Measurements from ENCODE around the gene PGP. TPM values are rescaled to one million over a fixed set of nuclear protein-coding genes. Genes with fewer than 3 reads are reported as not detected.
A peak's percentile ranks its signal among the peaks of the same experiment; 100 is the strongest.

Gene PGP
- total RNA-seq, 1 experiment from 2014 or later = 38.3 TPM

GRCh38 chr16:2244301-2244700 is 29.7 kb upstream of the PGP start:
- H3K27me3 Mint-ChIP-seq (ENCODE audit: low read depth) = no peaks in the 10 kb centered on the region
- H2AFZ ChIP-seq (ENCODE audit: low read length) = no peak overlapping the region
- no peak overlapping the region for H2BK120ac ChIP-seq (ENCODE audit: low read depth, low read length, poor library complexity, severe bottlenecking)
- no peak overlapping the region for H2BK15ac ChIP-seq (ENCODE audit: low read depth, low read length)
- H3K4ac ChIP-seq (ENCODE audit: low read depth, low read length) = no peak overlapping the region
- H4K5ac ChIP-seq (ENCODE audit: insufficient read length, low read depth, low read length) = no peak overlapping the region
- H2BK5ac ChIP-seq (ENCODE audit: insufficient read length, low read length) = no peak overlapping the region
- no peak overlapping the region for H3K4me3 Mint-ChIP-seq
- H3K9ac ChIP-seq (ENCODE audit: extremely low read depth, insufficient read length, low read length) = no peak overlapping the region
- H4K8ac ChIP-seq (replicated peaks; ENCODE audit: insufficient read length, low read depth, low read length) = no peak overlapping the region
- H3K4me2 ChIP-seq (ENCODE audit: insufficient read depth, insufficient read length, low read length) = no peak overlapping the region
- H3K9me3 ChIP-seq (ENCODE audit: control insufficient read depth, low read depth, low read length) = no peaks in the 10 kb centered on the region
- no peak overlapping the region for H3K27ac ChIP-seq (ENCODE audit: insufficient read length, low read depth, low read length)
- no peaks in the 10 kb centered on the region for H3K79me2 ChIP-seq (ENCODE audit: insufficient read depth, low read length)
- H3K18ac ChIP-seq (ENCODE audit: insufficient read length, low read depth, low read length) = no peak overlapping the region
- peak; percentile 50; the same call in 2 of the 3 replicates for TF ChIP-seq CTCF (conservative IDR thresholded peaks at IDR 0.05)
- H3K4me1 Mint-ChIP-seq = no peaks in the 10 kb centered on the region
- H3T11ph ChIP-seq (ENCODE audit: low read length) = no peak overlapping the region
- peak; percentile 60 for DNase-seq
- no peak overlapping the region for H3K56ac ChIP-seq (ENCODE audit: insufficient read length, low read depth, low read length)
- H3K14ac ChIP-seq (ENCODE audit: insufficient read depth, low read length) = no peak overlapping the region
- no peaks in the 10 kb centered on the region for H3K79me1 ChIP-seq (ENCODE audit: insufficient read depth, low read depth, low read length, poor library complexity, severe bottlenecking)
- no peak overlapping the region for H2BK20ac ChIP-seq (ENCODE audit: low read depth, low read length, poor library complexity, severe bottlenecking)
- no peak overlapping the region for H2AK5ac ChIP-seq (ENCODE audit: insufficient read length, low read length)
- no peaks in the 10 kb centered on the region; a peak in 1 of 5 replicates for H3K9me3 Mint-ChIP-seq
- peaks cover 18 to 74% (median 52%) of the 10 kb centered on the region in 3 experiments; a peak in 6 of 7 replicates for H3K36me3 Mint-ChIP-seq (ENCODE audit: insufficient read depth in 1 of 3, low read depth in 3 of 3)
- H2BK12ac ChIP-seq (ENCODE audit: insufficient read length, low read depth, low read length) = no peak overlapping the region
- no peak overlapping the region for H3K27ac Mint-ChIP-seq
- no peaks in the 10 kb centered on the region for H3K4me1 ChIP-seq (ENCODE audit: insufficient read depth, low read length)
- no peak overlapping the region for H3K23ac ChIP-seq (ENCODE audit: insufficient read length, low read depth, low read length)
- no peak overlapping the region for H4K91ac ChIP-seq (ENCODE audit: insufficient read length, low read depth, low read length)
- H3K23me2 ChIP-seq (ENCODE audit: insufficient read length, low read depth, low read length, poor library complexity, severe bottlenecking) = no peaks in the 10 kb centered on the region
- no CpG with 5 or more reads among the region's 17 CpGs for WGBS (ENCODE audit: extremely low coverage, insufficient read length, low lambda C conversion rate)
- no peaks in the 10 kb centered on the region for H3K27me3 ChIP-seq (ENCODE audit: insufficient read depth, low read length)
- H4K20me1 ChIP-seq (ENCODE audit: control insufficient read depth, insufficient read depth, insufficient read length) = no peaks in the 10 kb centered on the region

Data from H9 (cell line).